IPS-20b (cell line): ENCODE results near the gene C4A.
"Not testable (repeated sequence)": the region's sequence is repeated elsewhere in the genome, so short reads cannot be mapped to it uniquely, and the experiment has no call there.

Experiments used
- H3K27ac ChIP-seq: one replicate; pipeline ENCODE4 v1.5.1; 2013; ENCODE audit warnings: low read length
- H3K27me3 ChIP-seq: 2 replicates; pipeline ENCODE4 v1.6.1; 2013; ENCODE audit warnings: mild to moderate bottlenecking, low read length, inconsistent platforms; ENCODE audit not compliant: insufficient read depth
- H3K36me3 ChIP-seq: 2 replicates; pipeline ENCODE4 v1.6.1; 2013; ENCODE audit warnings: low read depth, mild to moderate bottlenecking, inconsistent platforms, low read length, moderate library complexity; ENCODE audit not compliant: insufficient read depth
- H3K4me1 ChIP-seq: 2 replicates; pipeline ENCODE4 v1.6.1; 2013; ENCODE audit warnings: mild to moderate bottlenecking, control low read depth, inconsistent platforms, low read length, moderate library complexity; ENCODE audit not compliant: insufficient read depth
- H3K4me3 ChIP-seq: 2 replicates; pipeline ENCODE4 v1.5.1; 2013; ENCODE audit warnings: mild to moderate bottlenecking, low read length, inconsistent platforms
- H3K9ac ChIP-seq: 2 replicates; pipeline ENCODE4 v1.6.1; 2013; ENCODE audit warnings: low read depth, mild to moderate bottlenecking, inconsistent platforms, low read length, moderate library complexity
- H3K9me3 ChIP-seq: 2 replicates; pipeline ENCODE4 v1.6.1; 2013; ENCODE audit warnings: mild to moderate bottlenecking, low read depth, low read length, inconsistent platforms; ENCODE audit not compliant: insufficient read depth

The C4A gene

DNA sequence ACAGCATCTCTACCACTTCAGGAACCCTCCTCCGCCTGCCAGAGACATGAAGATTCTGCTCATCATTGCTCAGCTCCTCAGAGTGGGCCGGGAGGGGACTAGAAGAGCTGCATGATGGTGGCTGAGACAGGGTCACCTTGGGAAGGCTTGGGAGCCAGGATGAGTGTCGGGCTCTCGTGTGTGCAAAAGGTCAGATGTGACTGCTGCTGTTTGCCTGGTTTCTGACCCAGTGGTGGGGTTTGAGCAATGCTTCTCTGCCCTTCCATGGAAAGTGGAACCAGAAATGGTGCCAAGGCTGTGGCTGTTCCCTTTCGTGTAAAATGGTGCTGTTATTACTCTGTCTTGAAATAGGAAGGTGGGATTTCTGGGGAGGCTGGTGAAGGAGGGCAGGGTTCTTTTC lies 31.9 kb downstream of the C4A start:
- not testable (repeated sequence) for H3K27me3 ChIP-seq, H3K36me3 ChIP-seq, H3K27ac ChIP-seq, H3K4me1 ChIP-seq, H3K4me3 ChIP-seq, H3K9ac ChIP-seq, H3K9me3 ChIP-seq

DNA sequence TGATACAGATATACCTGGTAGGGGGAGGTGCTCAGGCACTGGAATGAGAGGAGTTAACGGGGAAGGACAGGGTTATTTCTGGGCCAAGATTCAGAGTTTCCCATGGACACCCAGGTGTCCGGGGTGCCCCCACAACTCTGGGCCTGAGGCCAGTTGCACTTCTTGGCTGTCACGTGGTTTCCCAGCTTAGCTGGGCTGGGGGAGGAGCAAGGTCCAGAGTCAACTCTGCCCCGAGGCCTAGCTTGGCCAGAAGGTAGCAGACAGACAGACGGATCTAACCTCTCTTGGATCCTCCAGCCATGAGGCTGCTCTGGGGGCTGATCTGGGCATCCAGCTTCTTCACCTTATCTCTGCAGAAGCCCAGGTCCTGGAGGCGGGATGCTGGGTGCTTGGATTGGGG lies 32.7 kb downstream of the C4A start, which contains the start of gene C4B:
Gene C4B, plus strand, starts transcription at position 249 of the 400 bp plus-strand sequence. Its CDS starts 51 bp downstream, at position 300.
- not testable (repeated sequence) for H3K9me3 ChIP-seq, H3K36me3 ChIP-seq, H3K9ac ChIP-seq, H3K4me1 ChIP-seq, H3K27ac ChIP-seq, H3K4me3 ChIP-seq, H3K27me3 ChIP-seq

DNA sequence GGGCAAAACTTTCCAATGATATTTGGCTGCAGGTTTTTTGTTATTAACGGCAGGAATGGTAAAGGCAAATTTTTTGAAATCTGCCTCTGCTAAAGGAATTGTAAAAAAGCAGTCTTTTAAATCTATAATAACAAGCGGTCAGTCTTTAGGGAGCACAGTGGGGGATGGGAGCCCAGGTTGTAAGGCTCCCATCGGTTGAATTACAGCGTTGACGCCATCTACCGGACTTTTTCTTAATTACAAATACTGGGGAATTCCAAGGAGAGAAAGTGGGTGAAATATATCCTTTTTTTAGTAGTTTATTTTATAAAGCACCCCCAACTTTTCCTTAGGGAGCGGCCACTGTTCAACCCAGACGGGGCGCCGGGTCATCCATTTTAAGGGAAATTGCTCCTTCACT lies 40.2 kb downstream of the C4A start:
- not testable (repeated sequence) for H3K27me3 ChIP-seq, H3K36me3 ChIP-seq, H3K9me3 ChIP-seq, H3K4me3 ChIP-seq, H3K9ac ChIP-seq, H3K27ac ChIP-seq, H3K4me1 ChIP-seq

DNA sequence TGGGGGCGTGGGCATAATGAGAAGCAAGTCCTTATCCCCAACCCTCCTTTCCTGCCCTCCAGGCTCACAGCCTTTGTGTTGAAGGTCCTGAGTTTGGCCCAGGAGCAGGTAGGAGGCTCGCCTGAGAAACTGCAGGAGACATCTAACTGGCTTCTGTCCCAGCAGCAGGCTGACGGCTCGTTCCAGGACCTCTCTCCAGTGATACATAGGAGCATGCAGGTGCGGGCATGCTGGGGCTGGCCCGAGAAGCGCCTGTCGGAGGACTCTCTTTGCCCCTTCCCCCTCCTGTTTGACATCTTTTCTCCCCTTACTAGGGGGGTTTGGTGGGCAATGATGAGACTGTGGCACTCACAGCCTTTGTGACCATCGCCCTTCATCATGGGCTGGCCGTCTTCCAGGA lies 46.8 kb downstream of the C4A start:
- not testable (repeated sequence) for H3K36me3 ChIP-seq, H3K9me3 ChIP-seq, H3K27me3 ChIP-seq

DNA sequence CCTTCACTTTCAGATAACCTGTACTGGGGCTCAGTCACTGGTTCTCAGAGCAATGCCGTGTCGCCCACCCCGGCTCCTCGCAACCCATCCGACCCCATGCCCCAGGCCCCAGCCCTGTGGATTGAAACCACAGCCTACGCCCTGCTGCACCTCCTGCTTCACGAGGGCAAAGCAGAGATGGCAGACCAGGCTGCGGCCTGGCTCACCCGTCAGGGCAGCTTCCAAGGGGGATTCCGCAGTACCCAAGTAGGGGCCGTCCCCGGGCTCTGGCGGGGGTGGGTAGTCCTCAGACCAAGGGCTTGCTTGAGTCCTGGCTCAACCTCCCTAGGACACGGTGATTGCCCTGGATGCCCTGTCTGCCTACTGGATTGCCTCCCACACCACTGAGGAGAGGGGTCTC lies 47.7 kb downstream of the C4A start:
- not testable (repeated sequence) for H3K4me1 ChIP-seq, H3K9me3 ChIP-seq, H3K27me3 ChIP-seq, H3K27ac ChIP-seq, H3K4me3 ChIP-seq, H3K36me3 ChIP-seq, H3K9ac ChIP-seq

More for the DNA sequence above, 46.8 kb downstream of the C4A start:
- H3K4me3 ChIP-seq, H3K27ac ChIP-seq, H3K4me1 ChIP-seq, H3K9ac ChIP-seq: not testable (repeated sequence)

DNA sequence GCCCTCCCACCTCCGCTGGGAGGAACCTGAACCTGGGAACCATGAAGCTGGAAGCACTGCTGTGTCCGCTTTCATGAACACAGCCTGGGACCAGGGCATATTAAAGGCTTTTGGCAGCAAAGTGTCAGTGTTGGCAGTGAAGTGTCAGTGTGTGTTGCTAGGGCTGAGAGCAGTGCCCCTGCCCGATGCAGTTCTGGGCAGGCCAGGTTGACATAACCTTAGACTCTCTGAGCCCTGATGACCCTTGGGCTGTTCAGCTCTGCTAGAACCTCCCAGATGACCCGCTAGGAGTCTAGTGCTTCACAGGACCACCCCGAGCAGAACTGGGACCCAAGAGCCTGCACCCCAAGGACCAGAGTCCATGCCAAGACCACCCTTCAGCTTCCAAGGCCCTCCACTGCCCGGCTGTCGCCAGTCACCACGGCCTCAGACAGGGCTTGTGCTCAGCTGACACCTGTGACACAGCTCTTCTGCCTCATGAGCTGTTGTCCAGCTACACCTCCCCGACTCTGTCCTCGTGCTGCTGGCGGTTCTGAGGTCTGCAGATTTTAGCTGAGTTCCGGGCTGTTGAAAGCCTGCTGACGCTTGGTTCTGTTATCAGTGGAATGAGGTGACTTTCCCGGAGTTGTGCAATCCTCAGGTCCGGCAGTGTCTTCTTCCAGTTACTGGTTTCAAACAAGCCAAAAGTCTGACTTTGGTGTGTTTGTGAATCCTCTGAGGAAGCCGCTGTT lies 53.6 kb downstream of the C4A start:
- not testable (repeated sequence) for H3K36me3 ChIP-seq, H3K27ac ChIP-seq, H3K9ac ChIP-seq, H3K4me3 ChIP-seq, H3K9me3 ChIP-seq, H3K27me3 ChIP-seq, H3K4me1 ChIP-seq

DNA sequence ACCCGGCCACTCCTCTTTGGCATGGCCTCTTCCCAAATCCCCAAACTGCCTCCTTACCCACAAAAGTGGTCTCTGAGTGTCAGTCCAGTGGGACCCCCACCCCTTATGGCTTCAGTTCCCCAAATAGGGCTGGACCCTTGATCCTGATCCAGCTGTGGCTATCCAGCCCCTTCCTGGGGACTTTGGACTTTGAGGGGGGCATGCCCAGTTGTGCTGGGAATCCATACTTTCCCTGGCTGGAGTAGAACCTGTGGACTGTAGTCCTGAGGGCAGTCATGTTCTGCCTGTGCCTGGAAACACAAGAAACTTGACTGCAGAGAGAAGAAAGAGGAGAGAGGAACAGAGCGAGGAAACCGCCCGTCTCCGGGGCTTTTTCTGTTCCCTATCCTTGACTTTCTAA lies 55.3 kb downstream of the C4A start:
- not testable (repeated sequence) for H3K27me3 ChIP-seq, H3K36me3 ChIP-seq, H3K27ac ChIP-seq, H3K9ac ChIP-seq, H3K4me1 ChIP-seq, H3K9me3 ChIP-seq, H3K4me3 ChIP-seq

DNA sequence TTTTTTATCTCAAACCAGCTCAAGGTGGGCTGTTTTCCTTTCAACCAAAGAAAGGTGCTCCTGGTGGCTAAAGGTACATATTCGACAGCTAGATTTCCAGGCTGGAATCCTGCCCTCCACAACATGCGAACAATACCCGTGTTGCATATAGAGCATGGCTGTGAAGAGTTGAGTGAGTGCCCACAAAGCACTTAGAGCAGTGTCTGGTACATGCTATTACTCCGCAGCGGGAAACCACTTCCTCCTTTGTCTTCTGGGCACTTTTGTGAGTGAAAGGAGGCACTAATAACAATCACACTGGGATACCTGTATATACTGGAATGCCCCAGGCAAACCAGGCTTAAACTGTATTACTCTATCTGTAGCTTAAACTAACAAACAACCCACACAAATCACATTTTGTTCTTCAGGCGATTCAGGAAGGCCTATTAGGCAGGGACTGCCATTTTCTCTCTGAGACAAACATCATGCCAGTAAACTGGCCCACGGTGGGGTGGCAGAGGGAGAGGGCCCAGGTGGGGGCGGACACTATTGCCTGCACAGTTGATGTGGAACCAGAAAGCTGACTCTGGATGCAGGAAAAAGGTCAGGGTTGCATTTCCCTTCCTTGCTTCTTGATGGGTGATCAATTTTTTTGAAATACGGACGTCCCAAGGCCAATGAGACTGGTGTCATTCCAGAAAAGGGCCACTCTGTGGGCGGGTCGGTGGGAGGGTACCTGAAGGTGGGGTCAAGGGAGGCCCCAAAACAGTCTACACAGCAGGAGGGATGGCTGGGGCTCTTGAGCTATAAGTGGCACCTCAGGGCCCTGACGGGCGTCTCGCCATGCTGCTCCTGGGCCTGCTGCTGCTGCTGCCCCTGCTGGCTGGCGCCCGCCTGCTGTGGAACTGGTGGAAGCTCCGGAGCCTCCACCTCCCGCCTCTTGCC lies 56.0 kb downstream of the C4A start, which contains the start of gene CYP21A2:
Gene CYP21A2, plus strand, starts transcription at position 818 of the 927 bp plus-strand sequence. Its CDS starts 8 bp downstream, at position 826.
- H3K4me1 ChIP-seq, H3K9me3 ChIP-seq, H3K9ac ChIP-seq, H3K36me3 ChIP-seq, H3K27ac ChIP-seq, H3K27me3 ChIP-seq, H3K4me3 ChIP-seq: not testable (repeated sequence)

DNA sequence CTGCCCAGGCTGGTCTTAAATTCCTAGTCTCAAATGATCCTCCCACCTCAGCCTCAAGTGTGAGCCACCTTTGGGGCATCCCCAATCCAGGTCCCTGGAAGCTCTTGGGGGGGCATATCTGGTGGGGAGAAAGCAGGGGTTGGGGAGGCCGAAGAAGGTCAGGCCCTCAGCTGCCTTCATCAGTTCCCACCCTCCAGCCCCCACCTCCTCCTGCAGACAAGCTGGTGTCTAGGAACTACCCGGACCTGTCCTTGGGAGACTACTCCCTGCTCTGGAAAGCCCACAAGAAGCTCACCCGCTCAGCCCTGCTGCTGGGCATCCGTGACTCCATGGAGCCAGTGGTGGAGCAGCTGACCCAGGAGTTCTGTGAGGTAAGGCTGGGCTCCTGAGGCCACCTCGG lies 57.0 kb downstream of the C4A start:
- not testable (repeated sequence) for H3K27ac ChIP-seq, H3K9ac ChIP-seq, H3K27me3 ChIP-seq, H3K9me3 ChIP-seq, H3K4me1 ChIP-seq, H3K4me3 ChIP-seq, H3K36me3 ChIP-seq

DNA sequence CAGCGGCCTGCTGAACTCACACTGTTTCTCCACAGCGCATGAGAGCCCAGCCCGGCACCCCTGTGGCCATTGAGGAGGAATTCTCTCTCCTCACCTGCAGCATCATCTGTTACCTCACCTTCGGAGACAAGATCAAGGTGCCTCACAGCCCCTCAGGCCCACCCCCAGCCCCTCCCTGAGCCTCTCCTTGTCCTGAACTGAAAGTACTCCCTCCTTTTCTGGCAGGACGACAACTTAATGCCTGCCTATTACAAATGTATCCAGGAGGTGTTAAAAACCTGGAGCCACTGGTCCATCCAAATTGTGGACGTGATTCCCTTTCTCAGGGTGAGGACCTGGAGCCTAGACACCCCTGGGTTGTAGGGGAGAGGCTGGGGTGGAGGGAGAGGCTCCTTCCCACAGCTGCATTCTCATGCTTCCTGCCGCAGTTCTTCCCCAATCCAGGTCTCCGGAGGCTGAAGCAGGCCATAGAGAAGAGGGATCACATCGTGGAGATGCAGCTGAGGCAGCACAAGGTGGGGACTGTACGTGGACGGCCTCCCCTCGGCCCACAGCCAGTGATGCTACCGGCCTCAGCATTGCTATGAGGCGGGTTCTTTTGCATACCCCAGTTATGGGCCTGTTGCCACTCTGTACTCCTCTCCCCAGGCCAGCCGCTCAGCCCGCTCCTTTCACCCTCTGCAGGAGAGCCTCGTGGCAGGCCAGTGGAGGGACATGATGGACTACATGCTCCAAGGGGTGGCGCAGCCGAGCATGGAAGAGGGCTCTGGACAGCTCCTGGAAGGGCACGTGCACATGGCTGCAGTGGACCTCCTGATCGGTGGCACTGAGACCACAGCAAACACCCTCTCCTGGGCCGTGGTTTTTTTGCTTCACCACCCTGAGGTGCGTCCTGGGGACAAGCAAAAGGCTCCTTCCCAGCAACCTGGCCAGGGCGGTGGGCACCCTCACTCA lies 57.7 kb downstream of the C4A start:
- not testable (repeated sequence) for H3K27me3 ChIP-seq, H3K9ac ChIP-seq, H3K36me3 ChIP-seq, H3K9me3 ChIP-seq, H3K4me1 ChIP-seq, H3K4me3 ChIP-seq, H3K27ac ChIP-seq

DNA sequence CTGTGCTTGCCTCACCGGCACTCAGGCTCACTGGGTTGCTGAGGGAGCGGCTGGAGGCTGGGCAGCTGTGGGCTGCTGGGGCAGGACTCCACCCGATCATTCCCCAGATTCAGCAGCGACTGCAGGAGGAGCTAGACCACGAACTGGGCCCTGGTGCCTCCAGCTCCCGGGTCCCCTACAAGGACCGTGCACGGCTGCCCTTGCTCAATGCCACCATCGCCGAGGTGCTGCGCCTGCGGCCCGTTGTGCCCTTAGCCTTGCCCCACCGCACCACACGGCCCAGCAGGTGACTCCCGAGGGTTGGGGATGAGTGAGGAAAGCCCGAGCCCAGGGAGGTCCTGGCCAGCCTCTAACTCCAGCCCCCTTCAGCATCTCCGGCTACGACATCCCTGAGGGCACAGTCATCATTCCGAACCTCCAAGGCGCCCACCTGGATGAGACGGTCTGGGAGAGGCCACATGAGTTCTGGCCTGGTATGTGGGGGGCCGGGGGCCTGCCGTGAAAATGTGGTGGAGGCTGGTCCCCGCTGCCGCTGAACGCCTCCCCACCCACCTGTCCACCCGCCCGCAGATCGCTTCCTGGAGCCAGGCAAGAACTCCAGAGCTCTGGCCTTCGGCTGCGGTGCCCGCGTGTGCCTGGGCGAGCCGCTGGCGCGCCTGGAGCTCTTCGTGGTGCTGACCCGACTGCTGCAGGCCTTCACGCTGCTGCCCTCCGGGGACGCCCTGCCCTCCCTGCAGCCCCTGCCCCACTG lies 58.6 kb downstream of the C4A start:
- not testable (repeated sequence) for H3K4me1 ChIP-seq, H3K4me3 ChIP-seq, H3K9ac ChIP-seq, H3K36me3 ChIP-seq, H3K9me3 ChIP-seq, H3K27me3 ChIP-seq, H3K27ac ChIP-seq
